Measurements from ENCODE around the gene NXF1. TPM values are rescaled to one million over a fixed set of nuclear protein-coding genes. Genes with fewer than 3 reads are reported as not detected.

The NXF1 gene
- 36.0 and 45.9 TPM in 2 replicates for total RNA-seq

DNA sequence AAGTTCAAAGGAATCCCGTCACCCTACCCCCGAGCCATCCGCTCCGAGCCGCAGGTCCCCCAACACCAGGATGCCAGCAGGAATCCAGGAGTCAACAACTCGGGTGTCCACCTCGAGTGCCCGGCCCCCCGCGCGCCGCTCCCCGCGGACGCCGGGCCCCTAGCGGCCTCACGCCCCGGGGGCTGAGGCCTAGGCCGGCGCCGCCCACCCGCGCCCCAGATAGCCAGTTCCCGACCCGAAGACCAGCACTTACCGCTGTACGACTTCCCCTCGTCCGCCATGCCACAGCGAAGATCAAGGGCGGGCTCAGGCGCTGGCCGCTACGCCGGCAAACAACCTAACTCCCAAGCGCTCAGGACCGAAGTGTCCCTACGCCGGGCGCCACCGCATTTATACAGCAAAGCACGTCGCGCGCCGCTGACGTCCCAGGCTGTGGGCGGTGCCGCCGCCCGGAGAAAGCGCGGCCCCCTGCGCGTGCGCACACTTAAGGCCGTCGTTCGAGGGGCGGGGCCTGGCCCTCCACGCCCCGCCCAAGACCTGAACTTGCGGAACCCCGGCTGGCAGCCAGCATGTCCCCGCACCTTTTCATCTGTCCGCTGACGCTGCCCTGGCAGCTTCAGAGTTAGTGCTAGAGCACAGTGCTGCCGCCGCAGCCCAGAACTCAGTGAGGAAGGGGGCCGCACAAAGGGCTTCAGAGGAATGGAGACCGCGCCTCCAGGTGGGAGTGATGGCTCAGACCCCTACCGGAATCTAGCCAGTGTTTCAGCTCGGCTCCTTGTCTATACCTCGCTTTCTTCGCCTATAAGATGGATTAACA is at the start of gene NXF1:
NXF1 (minus strand) TSS at position 365 of the 817 bp plus-strand sequence; CDS start at position 281, 84 bp downstream.

GRCh38 chr11:62839050-62839945 is 34.1 kb upstream of the NXF1 start, which contains the start of gene WDR74:
WDR74 (minus strand) TSS chr11:62839590; CDS start chr11:62839570, 20 bp downstream.

GRCh38 chr11:62832336-62833234 is 27.3 kb upstream of the NXF1 start, which contains the start of gene TEX54:
TEX54 (minus strand) TSS chr11:62832841.

GRCh38 chr11:62831520-62832335 is 26.5 kb upstream of the NXF1 start, which contains the start of gene STX5:
STX5 (minus strand) TSS chr11:62832051; CDS start chr11:62831243, 808 bp downstream.

DNA sequence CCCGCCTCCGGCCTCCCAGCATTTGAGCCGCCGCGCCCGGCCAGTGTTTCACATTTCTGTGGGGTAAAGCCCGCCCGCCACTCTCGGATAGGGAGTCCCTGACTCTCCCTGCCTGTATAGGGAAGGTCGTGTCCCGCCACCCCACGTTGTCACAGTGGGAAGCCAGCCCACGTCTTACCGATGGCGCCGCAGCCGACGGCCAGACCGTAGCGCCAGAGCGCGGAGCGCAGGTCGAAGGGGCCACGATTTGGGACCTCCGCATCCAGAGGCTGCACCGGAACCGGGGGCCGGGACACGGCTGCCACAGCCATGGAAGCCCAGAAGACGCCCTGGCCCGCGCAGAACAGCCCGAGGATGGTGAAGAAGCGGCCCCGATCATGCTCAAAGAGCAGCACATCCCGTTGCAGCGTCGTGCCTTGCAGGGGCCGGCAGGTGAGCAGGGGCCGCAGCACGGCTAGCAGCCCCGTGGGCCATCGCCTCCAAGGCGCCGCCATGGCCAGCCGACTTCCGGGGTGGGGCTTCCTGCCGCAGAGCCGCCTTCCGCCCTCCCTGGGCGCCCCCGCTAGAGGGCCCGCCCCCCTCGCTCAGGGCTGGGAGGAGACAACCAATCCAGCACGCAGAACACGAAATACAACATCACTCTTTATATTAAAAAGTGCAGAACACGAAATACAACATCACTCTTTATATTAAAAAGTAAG is 13.6 kb downstream of the NXF1 start, which contains the start of gene TMEM223:
TMEM223 (minus strand) TSS at position 506 of the 701 bp plus-strand sequence; CDS start at position 494, 12 bp downstream.

DNA sequence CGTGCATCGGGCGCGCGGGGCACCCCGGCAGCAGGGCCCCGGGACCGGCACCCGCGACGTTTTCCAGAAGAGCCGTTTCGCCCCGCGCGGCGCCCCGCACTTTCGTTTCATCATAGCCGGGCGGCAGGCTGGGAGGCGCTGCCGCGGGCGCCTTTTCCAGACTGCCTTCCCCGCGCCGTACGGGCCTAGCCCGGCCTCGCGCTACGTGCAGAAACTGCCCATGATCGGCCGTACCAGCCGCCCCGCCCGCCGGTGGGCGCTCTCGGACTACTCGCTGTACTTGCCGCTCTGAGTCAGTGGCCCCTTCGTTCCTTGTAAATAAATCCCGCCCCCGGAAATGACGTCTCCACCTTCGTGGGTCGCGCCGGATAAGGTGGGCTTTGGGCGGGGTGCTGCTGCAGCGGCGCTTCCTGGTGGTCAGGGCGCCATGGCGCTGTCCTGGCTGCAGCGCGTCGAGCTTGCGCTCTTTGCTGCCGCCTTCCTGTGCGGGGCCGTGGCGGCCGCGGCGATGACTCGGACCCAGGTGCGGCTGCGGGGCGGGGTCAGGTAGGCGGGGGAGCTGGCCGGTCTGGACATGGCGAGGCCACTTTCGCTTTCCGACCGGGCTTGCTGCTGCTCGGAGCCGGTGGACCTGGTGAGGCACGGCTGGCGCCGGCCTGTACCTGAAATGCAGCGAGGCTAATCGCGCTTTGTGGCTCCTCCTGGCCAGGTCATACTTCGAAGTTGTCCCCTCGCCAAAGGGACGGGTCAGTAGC is 18.1 kb downstream of the NXF1 start, which contains the start of gene TMEM179B:
TMEM179B (plus strand) TSS at position 398 of the 755 bp plus-strand sequence; CDS start at position 428, 30 bp downstream.

DNA sequence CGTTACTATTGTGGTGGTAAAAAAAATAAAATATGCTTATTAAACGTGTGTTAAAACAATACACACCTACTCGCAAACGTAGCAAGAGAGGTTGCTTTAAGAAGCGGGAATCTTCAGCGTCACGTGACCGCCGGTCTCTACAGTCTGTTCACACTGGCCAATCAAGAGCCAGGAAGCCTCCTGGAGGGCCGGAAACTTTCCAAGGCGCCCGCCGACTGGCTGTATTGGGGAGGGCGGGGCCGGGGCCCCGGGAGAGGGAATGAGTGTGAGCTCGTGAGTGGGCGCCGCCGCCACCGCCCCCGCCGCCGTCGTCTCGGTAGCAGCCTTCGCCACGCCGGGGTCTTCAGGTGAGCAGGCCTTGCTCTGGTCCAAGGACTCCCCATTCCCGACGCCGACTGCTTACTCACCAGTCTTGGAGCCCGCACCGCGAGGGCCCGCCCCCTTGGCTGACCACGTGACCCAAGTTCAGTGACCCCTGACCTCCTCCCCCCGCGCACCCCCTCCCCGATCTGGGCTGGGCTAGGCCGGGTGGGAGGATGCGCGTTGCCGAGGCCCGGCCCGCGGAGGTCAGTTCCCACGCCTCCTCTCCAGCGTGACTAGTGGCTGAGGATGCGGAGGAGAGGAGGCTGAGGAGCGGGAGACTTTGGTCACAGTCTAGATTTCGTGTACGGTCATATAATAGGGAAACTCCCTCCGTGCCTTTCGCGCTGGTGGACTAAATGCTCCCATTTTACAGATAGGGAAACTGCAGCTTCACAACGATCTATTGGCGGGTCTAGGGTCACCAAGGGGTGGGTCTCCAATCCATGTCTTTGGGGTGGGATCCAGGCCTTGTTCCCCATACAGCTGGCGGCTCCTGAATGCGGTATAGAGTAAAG is 33.9 kb downstream of the NXF1 start, which contains the start of gene TAF6L:
TAF6L (plus strand) TSS at position 253 of the 878 bp plus-strand sequence. CDS start 4,388 bp downstream, outside the sequence.

DNA sequence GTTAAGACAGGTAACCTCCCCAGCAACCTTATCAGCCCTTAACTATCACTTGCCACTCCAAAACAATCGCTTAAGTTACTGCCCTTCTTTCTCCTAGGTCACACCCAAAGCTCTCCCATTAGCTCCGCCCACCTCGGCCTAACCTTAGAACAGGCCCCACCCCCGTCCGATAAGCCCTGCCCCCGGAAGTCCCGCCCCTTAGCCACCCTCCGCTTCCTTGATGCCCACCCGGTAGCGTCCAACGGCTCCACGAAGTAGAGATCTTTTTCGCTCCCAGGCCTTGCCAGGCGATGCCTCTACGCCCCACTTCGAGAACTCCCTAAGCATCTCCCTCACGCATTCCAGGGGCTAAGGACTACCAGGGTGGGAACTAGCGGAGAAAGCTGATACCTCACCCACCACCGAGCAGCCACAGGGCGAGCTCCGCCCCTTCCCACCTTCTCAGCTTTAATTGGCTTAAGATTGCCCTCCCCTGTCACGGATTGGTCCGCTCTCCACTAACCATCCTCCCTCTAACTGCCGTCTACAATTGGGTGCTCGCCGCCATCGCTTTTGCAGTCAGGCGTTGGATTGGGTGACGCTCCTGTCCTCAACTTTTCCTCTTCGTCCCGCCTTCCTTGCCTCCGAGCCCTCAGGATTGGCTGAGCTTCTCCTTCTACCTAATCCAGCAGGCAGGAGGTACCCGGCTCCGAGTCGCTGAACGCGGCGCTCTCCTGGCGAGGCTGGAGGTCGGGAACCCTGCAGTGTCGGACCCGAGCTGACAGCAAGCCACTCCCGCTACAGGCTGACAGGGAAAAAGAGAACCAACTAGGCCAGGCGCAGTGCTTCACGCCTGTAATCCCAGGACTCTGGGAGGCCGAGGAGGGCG is 51.3 kb downstream of the NXF1 start, which contains the start of gene ZBTB3:
ZBTB3 (minus strand) TSS at position 425 of the 868 bp plus-strand sequence. CDS start 496 bp downstream, outside the sequence.

Other genes with a start within 250 kb of the NXF1 start
- 1,562 and 1,604 TPM in 2 replicates for gene EEF1G, start 231.5 kb downstream of the NXF1 start, total RNA-seq
- gene TUT1, start 213.9 kb downstream of the NXF1 start, total RNA-seq: 12.6 and 15.8 TPM in 2 replicates
- 155 and 164 TPM in 2 replicates for gene MTA2, start 203.6 kb downstream of the NXF1 start, total RNA-seq
- gene EML3, start 192.7 kb downstream of the NXF1 start, total RNA-seq: 28.5 and 30.8 TPM in 2 replicates
- 1.3 and 7.3 TPM in 2 replicates for gene ROM1, start 192.2 kb downstream of the NXF1 start, total RNA-seq
- 26.6 and 34.2 TPM in 2 replicates for gene B3GAT3, start 183.5 kb downstream of the NXF1 start, total RNA-seq
- gene GANAB, start 158.8 kb downstream of the NXF1 start, total RNA-seq: 220 and 258 TPM in 2 replicates
- 28.9 and 31.1 TPM in 2 replicates for gene INTS5, start 152.1 kb downstream of the NXF1 start, total RNA-seq
- gene C11orf98, start 140.2 kb downstream of the NXF1 start, total RNA-seq: 72.4 TPM in 2 replicates
- 3.5 and 3.8 TPM in 2 replicates for gene CSKMT, start 140.1 kb downstream of the NXF1 start, total RNA-seq
- 11.8 and 15.9 TPM in 2 replicates for gene UQCC3, start 133.8 kb downstream of the NXF1 start, total RNA-seq
- 2.2 and 2.8 TPM in 2 replicates for gene LBHD1, start 133.2 kb downstream of the NXF1 start, total RNA-seq
- gene UBXN1, start 126.4 kb downstream of the NXF1 start, total RNA-seq: 110 and 132 TPM in 2 replicates
- gene LRRN4CL, start 115.9 kb downstream of the NXF1 start, total RNA-seq: 0.05 TPM in 1 of 2 replicates, not detected in the other
- gene BSCL2, start 98.0 kb downstream of the NXF1 start, total RNA-seq: 28.1 and 37.9 TPM in 2 replicates
- gene GNG3, start 97.8 kb downstream of the NXF1 start, total RNA-seq: not detected in 2 replicates
- gene HNRNPUL2, start 78.0 kb downstream of the NXF1 start, total RNA-seq: 8.7 and 10.3 TPM in 2 replicates
- gene TTC9C, start 77.0 kb downstream of the NXF1 start, total RNA-seq: 28.2 and 32.2 TPM in 2 replicates
- gene ZBTB3, start 51.3 kb downstream of the NXF1 start, total RNA-seq: 8.0 and 14.2 TPM in 2 replicates
- gene POLR2G, start 43.9 kb downstream of the NXF1 start, total RNA-seq: 78.9 and 90.7 TPM in 2 replicates
- 23.3 and 24.0 TPM in 2 replicates for gene TAF6L, start 34.0 kb downstream of the NXF1 start, total RNA-seq
- 63.6 and 66.8 TPM in 2 replicates for gene TMEM179B, start 18.0 kb downstream of the NXF1 start, total RNA-seq
- gene TMEM223, start 13.4 kb downstream of the NXF1 start, total RNA-seq: 25.3 and 27.1 TPM in 2 replicates
- gene STX5, start 26.6 kb upstream of the NXF1 start, total RNA-seq: 26.4 and 28.9 TPM in 2 replicates
- gene TEX54, start 27.4 kb upstream of the NXF1 start, total RNA-seq: not detected in 2 replicates
- gene WDR74, start 34.1 kb upstream of the NXF1 start, total RNA-seq: 58.9 and 62.4 TPM in 2 replicates
- gene SLC3A2, start 75.5 kb upstream of the NXF1 start, total RNA-seq: 156 and 171 TPM in 2 replicates
- gene CHRM1, start 115.9 kb upstream of the NXF1 start, total RNA-seq: 0.07 TPM in 1 of 2 replicates, not detected in the other
- not detected in 2 replicates for gene SLC22A6, start 179.5 kb upstream of the NXF1 start, total RNA-seq
- gene SLC22A8, start 210.4 kb upstream of the NXF1 start, total RNA-seq: not detected in 2 replicates